RWPE2 (cell line): ENCODE results near the gene GRM5.

Source experiments
- ATAC-seq: fragments of 200-7000 bp; cut with Tn5 transposase; 3 replicates; pipeline ENCODE4 v1.9.1; 2021; ENCODE audit warnings: low read depth
- DNase-seq: peaks from one replicate; pipeline ENCODE4 v3.0.0-alpha.2; 2020; ENCODE audit warnings: low spot score
- H3K27ac ChIP-seq: fragments of 450-650 bp; 2 replicates; pipeline ENCODE4 v1.5.1; 2017; ENCODE audit warnings: mild to moderate bottlenecking; ENCODE audit not compliant: poor library complexity, severe bottlenecking
- H3K27me3 ChIP-seq: fragments of 250-450 bp; sonication (Bioruptor Pico); 2 replicates; pipeline ENCODE4 v1.5.1; 2021; ENCODE audit warnings: mild to moderate bottlenecking, moderate library complexity; ENCODE audit not compliant: insufficient read depth, poor library complexity, severe bottlenecking
- H3K36me3 ChIP-seq: fragments of 250-450 bp; sonication (Bioruptor Pico); 2 replicates; pipeline ENCODE4 v1.5.1; 2020; ENCODE audit warnings: low read depth, mild to moderate bottlenecking, moderate library complexity
- H3K4me1 ChIP-seq: fragments of 250-450 bp; sonication (Bioruptor Pico); 2 replicates; pipeline ENCODE4 v1.5.1; 2021; ENCODE audit warnings: mild to moderate bottlenecking, moderate library complexity; ENCODE audit not compliant: insufficient read depth, poor library complexity, severe bottlenecking
- H3K4me3 ChIP-seq: fragments of 250-450 bp; sonication (Bioruptor Pico); 2 replicates; pipeline ENCODE4 v1.5.1; 2021; ENCODE audit warnings: mild to moderate bottlenecking, moderate library complexity; ENCODE audit not compliant: severe bottlenecking
- H3K9me3 ChIP-seq: fragments of 250-450 bp; sonication (Bioruptor Pico); 2 replicates; pipeline ENCODE4 v1.5.1; 2021; ENCODE audit warnings: mild to moderate bottlenecking, moderate library complexity; ENCODE audit not compliant: severe bottlenecking
- TF ChIP-seq, protein P1 (sequence below): fragments of 450-650 bp; IDR thresholded peaks from one replicate; pipeline ENCODE4 v1.5.1; 2017; ENCODE audit warnings: mild to moderate bottlenecking, moderate library complexity; ENCODE audit not compliant: poor library complexity, severe bottlenecking

Gene GRM5

DNA sequence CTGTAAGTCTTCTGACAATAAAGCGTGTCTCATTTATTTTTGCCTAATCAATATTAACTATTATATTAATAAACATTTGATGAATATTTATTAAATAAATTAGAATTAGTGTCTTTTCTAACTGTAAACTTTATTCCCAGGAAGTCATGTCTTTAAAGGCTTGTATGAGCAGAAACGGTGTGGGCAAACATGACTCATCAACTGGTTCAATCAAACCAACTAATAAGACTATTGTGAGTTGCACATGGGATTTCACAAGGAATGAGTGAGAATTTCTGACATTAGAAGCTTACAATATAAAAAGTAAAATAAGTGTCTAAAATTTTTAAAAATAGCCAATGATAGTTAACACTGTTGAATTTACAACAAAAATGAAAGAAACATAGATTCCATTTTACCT is 469.0 kb downstream of the GRM5 start:
- ATAC-seq (no peak), DNase-seq (no peak)
- TF ChIP-seq, protein P1, sequence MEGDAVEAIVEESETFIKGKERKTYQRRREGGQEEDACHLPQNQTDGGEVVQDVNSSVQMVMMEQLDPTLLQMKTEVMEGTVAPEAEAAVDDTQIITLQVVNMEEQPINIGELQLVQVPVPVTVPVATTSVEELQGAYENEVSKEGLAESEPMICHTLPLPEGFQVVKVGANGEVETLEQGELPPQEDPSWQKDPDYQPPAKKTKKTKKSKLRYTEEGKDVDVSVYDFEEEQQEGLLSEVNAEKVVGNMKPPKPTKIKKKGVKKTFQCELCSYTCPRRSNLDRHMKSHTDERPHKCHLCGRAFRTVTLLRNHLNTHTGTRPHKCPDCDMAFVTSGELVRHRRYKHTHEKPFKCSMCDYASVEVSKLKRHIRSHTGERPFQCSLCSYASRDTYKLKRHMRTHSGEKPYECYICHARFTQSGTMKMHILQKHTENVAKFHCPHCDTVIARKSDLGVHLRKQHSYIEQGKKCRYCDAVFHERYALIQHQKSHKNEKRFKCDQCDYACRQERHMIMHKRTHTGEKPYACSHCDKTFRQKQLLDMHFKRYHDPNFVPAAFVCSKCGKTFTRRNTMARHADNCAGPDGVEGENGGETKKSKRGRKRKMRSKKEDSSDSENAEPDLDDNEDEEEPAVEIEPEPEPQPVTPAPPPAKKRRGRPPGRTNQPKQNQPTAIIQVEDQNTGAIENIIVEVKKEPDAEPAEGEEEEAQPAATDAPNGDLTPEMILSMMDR = no peak
- H3K27ac ChIP-seq = no peak overlapping the region
- H3K4me1 ChIP-seq = no peaks in the 10 kb centered on the region
- no peaks in the 10 kb centered on the region for H3K36me3 ChIP-seq
- no peaks in the 10 kb centered on the region for H3K9me3 ChIP-seq
- no peak overlapping the region for H3K4me3 ChIP-seq
- H3K27me3 ChIP-seq = no peaks in the 10 kb centered on the region

- Histone ChIP-seq H3K4me1 (no peaks in the 10 kb centered on the region), H3K4me3 (no peak overlapping the region), H3K9me3 (no peaks in the 10 kb centered on the region), H3K27ac (no peak overlapping the region), H3K27me3 (no peaks in the 10 kb centered on the region), H3K36me3 (no peaks in the 10 kb centered on the region)
- ATAC-seq (no peak), DNase-seq (no peak)
- TF ChIP-seq, protein P1 = no peak
These were observed 471.4 kb downstream of the GRM5 start for GRCh38 chr11:88594274-88594950.

- H3K27ac ChIP-seq = no peak overlapping the region
- H3K9me3 ChIP-seq = no peaks in the 10 kb centered on the region
- no peaks in the 10 kb centered on the region for H3K4me1 ChIP-seq
- TF ChIP-seq, protein P1 = no peak
- DNase-seq (no peak), ATAC-seq (peak; percentile 45; the same call in 1 of the 3 replicates)
- H3K27me3 ChIP-seq = no peaks in the 10 kb centered on the region
- H3K36me3 ChIP-seq = no peaks in the 10 kb centered on the region
- no peak overlapping the region for H3K4me3 ChIP-seq
These were observed 475.4 kb downstream of the GRM5 start for GRCh38 chr11:88590361-88590760.

DNA sequence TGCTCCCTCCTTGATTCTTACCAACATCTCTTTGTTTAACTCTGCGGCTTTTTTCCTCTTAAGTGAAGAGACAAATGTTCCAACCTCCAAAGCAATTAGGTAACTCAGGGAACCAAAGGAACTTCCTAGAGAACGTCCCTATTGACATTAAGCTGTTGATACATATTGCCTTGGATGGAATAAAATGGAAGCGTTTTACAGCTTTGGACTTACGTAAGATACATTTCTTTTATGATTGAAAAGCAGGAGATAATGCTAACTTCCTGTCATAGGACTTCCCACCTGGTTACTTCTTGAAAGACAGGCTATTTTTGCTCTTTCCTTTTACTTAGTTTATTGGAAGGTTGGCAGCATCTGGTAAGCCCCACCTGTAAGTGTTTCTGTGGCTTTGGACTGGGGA is 482.5 kb downstream of the GRM5 start:
- ATAC-seq (no peak), DNase-seq (no peak)
- TF ChIP-seq, protein P1 = no peak
- Histone ChIP-seq H3K27ac (no peak overlapping the region), H3K9me3 (no peaks in the 10 kb centered on the region), H3K36me3 (no peaks in the 10 kb centered on the region), H3K4me3 (no peak overlapping the region), H3K4me1 (no peaks in the 10 kb centered on the region), H3K27me3 (no peaks in the 10 kb centered on the region)

GRCh38 chr11:88579466-88579865 is 486.3 kb downstream of the GRM5 start:
- TF ChIP-seq, protein P1 = no peak
- Histone ChIP-seq H3K4me1 (no peaks in the 10 kb centered on the region), H3K27me3 (no peaks in the 10 kb centered on the region), H3K36me3 (no peaks in the 10 kb centered on the region), H3K4me3 (no peak overlapping the region), H3K27ac (no peak overlapping the region), H3K9me3 (no peaks in the 10 kb centered on the region)
- DNase-seq (no peak), ATAC-seq (no peak)
